Heart left ventricle (tissue), 16 donors: ENCODE measurements around the gene DRG1. TPM values are rescaled to one million over a fixed set of nuclear protein-coding genes. Genes with fewer than 3 reads are reported as not detected.

ENCODE experiments used
- ATAC-seq, 4 donors: fragments of 200-7000 bp; cut with Tn5 transposase; one replicate each; pipeline ENCODE4 v1.9.1; 2020 to 2022; ENCODE audit warnings: moderate library complexity in 4 of 4, mild to moderate bottlenecking in 3 of 4, moderate number of reproducible peaks in 1 of 4
- DNase-seq, 5 donors: peaks; one replicate each; pipeline ENCODE4 v3.0.0-alpha.2; 2020
- H3K27ac ChIP-seq, 12 donors: fragments of 200-600 bp; sonication (generic) in 4 of 12; one replicate each; pipeline versions ENCODE4 v1.5.0 to v1.8.0; 2016 to 2022; ENCODE audit warnings: mild to moderate bottlenecking in 2 of 12
- H3K27me3 ChIP-seq, 9 donors: fragments of 200-600 bp; sonication (generic) in 2 of 9; one replicate each; pipeline versions ENCODE4 v1.5.1 to v1.8.0; 2016 to 2022; ENCODE audit warnings: mild to moderate bottlenecking in 3 of 9
- H3K36me3 ChIP-seq, 9 donors: fragments of 200-600 bp; sonication (generic) in 2 of 9; one replicate each; pipeline versions ENCODE4 v1.5.0 to v1.8.0; 2018 to 2022; ENCODE audit warnings: mild to moderate bottlenecking in 2 of 9
- H3K4me1 ChIP-seq, 12 donors: fragments of 200-600 bp; sonication (generic) in 4 of 12; one replicate each; pipeline versions ENCODE4 v1.5.0 to v1.8.0; 2016 to 2022; ENCODE audit warnings: mild to moderate bottlenecking in 3 of 12
- H3K4me3 ChIP-seq, 12 donors: fragments of 200-600 bp; sonication (generic) in 4 of 12; one replicate each; pipeline versions ENCODE4 v1.5.0 to v1.8.0; 2017 to 2022; ENCODE audit warnings: mild to moderate bottlenecking in 9 of 12, moderate library complexity in 4 of 12
- H3K9me3 ChIP-seq, 12 donors: fragments of 200-600 bp; sonication (generic) in 4 of 12; one replicate each; pipeline versions ENCODE4 v1.5.0 to v1.8.0; 2016 to 2022; ENCODE audit warnings: mild to moderate bottlenecking in 1 of 12
- CTCF ChIP-seq, 12 donors: fragments of 200-600 bp; sonication (generic) in 4 of 12; IDR thresholded peaks; one replicate each; pipeline versions ENCODE4 v1.5.0 to v1.8.0; 2018 to 2022; ENCODE audit warnings: antibody characterized with exemption in 12 of 12, mild to moderate bottlenecking in 5 of 12
- POLR2A ChIP-seq, 2 donors: fragments of 450-650 bp; IDR thresholded peaks; one replicate each; pipeline ENCODE4 v1.6.1; 2017; ENCODE audit warnings: antibody characterized with exemption in 2 of 2, mild to moderate bottlenecking in 2 of 2, moderate library complexity in 2 of 2
- WGBS, 4 donors: extraction: QIAGEN DNeasy Blood & Tissue Kit in 2 of 4; methylation state at CpG; one replicate each; pipeline versions ENCODE4 v1.1.5 to v1.1.7; 2013 to 2018; 5-methylcytosine and 5-hydroxymethylcytosine counted together
- intact Hi-C, 10 donors: fragments of 100-400 bp; cut with DNase I; formaldehyde crosslinking; loops; one replicate each; pipeline versions ENCODE4 v1.11.1 to v1.14.2; 2022
- polyA plus RNA-seq, 2 donors: library from polyadenylated mRNA; stranded (reverse); fragments of 200-250 nt; gene quantifications; one replicate each; pipeline ENCODE4 v1.2.3, GENCODE V29; 2013
- total RNA-seq, 9 donors: library from RNA; depleted of rRNA in 2 of 9; stranded (reverse); fragments of >200 nt in 2 of 9; fragmentation: NEBNext Ultra II Directional in 3 of 9; extraction: Animal tissue kit (Norgen Biotek cat#: 25700) in 3 of 9; gene quantifications; one replicate each; pipeline versions ENCODE4 v1.1.0 to v1.2.4, GENCODE V29; 2016 to 2023
- donor health status: ischemic (EF 13 %, LVEDD 7.1; RV severe dilation, severe dysfunction).
- donor health status: healthy with polysubstance abuse.
- donor health status: DM: no; HTN: yes; CAD: no.
- donor health status: DM: no; HTN: no; CAD: no.
- donor health status: ischemic (EF 25% LVEDD 6.9; RV normal size, moderate dysfunction).
- donor health status: ischemic (EF 25% LVEDD 5.7; RV mildly dilated, moderate dysfunction).
- donor health status: healthy.
- donor health status: DM: yes; HTN: yes; CAD: no.
- donor health status: ischemic (EF 35%, LVEDD 5.7; RV mildly dilated, moderate dysfunction).
- donor health status: nonischemic (EF 11% LVEDD 7.7; RV severe dilation, severe dysfunction).
- donor health status: DM: yes; HTN: yes; CAD: no.
- donor health status: PGD.
- donor health status: ischemic (EF 29% LVEDD 5.4; RV normal size, mild dysfunction).
- donor health status: nonischemic (EF 23%, LVEDD 6.1; RV moderate dilation, normal function).

DRG1 gene
- total and polyA plus RNA-seq, 11 donors: 50.1 to 94.8 (median 55.5) TPM

- no peak overlapping the region for H3K4me3 ChIP-seq
- intact Hi-C loops: no loop called here
- WGBS, 4 donors: 70 to 79% (median 77%) methylated on average over 5 of the region's 5 CpGs
- no peak overlapping the region for H3K27ac ChIP-seq
- no peaks in the 10 kb centered on the region for H3K36me3 ChIP-seq
- no peaks in the 10 kb centered on the region for H3K9me3 ChIP-seq
- peaks cover 0 to 7% (median 0%) of the 10 kb centered on the region in 9 donors for H3K27me3 ChIP-seq
- DNase-seq (no peak), ATAC-seq (no peak)
- TF ChIP-seq CTCF (IDR thresholded peaks at IDR 0.05): no peak
- no peak for TF ChIP-seq POLR2A (IDR thresholded peaks at IDR 0.05)
- no peaks in the 10 kb centered on the region for H3K4me1 ChIP-seq
These were observed 44.9 kb upstream of the DRG1 start for GRCh38 chr22:31354515-31354914.

GRCh38 chr22:31360029-31360428 is 39.4 kb upstream of the DRG1 start:
- 89 to 100% (median 91%) methylated on average over 1 of the region's 1 CpG for WGBS, 4 donors
- no peaks in the 10 kb centered on the region for H3K4me1 ChIP-seq

GRCh38 chr22:31361743-31362142 is 37.7 kb upstream of the DRG1 start:
- no peaks in the 10 kb centered on the region for H3K4me1 ChIP-seq
- TF ChIP-seq POLR2A (IDR thresholded peaks at IDR 0.05): no peak
- TF ChIP-seq CTCF (IDR thresholded peaks at IDR 0.05): no peak
- ATAC-seq: no peak
- H3K36me3 ChIP-seq: no peaks in the 10 kb centered on the region
- H3K9me3 ChIP-seq: no peaks in the 10 kb centered on the region
- intact Hi-C loops: no loop called here
- H3K27ac ChIP-seq: no peak overlapping the region
- H3K27me3 ChIP-seq: no peaks in the 10 kb centered on the region
- 57 to 100% (median 79%) methylated on average over 1 of the region's 1 CpG for WGBS, 4 donors
- DNase-seq: no peak
- no peak overlapping the region for H3K4me3 ChIP-seq

More at GRCh38 chr22:31360029-31360428, 39.4 kb upstream of the DRG1 start:
- Histone ChIP-seq H3K27ac (no peak overlapping the region), H3K36me3 (no peaks in the 10 kb centered on the region), H3K9me3 (no peaks in the 10 kb centered on the region), H3K27me3 (peaks cover 0 to 7% (median 0%) of the 10 kb centered on the region in 9 donors), H3K4me3 (no peak overlapping the region)
- DNase-seq (no peak), ATAC-seq (no peak)
- intact Hi-C loops: no loop called here
- TF ChIP-seq POLR2A (IDR thresholded peaks at IDR 0.05) (no peak), CTCF (IDR thresholded peaks at IDR 0.05) (no peak)

- no peaks in the 10 kb centered on the region for H3K36me3 ChIP-seq
- DNase-seq: no peak
- no peaks in the 10 kb centered on the region for H3K9me3 ChIP-seq
- ATAC-seq: no peak
- intact Hi-C loops: no loop called here
- TF ChIP-seq POLR2A (IDR thresholded peaks at IDR 0.05): no peak
- TF ChIP-seq CTCF (IDR thresholded peaks at IDR 0.05): no peak
- H3K27ac ChIP-seq: no peak overlapping the region
- no peak overlapping the region for H3K4me3 ChIP-seq
- no peaks in the 10 kb centered on the region for H3K4me1 ChIP-seq
- H3K27me3 ChIP-seq: no peaks in the 10 kb centered on the region
- 50 to 66% (median 63%) methylated on average over 3 of the region's 3 CpGs for WGBS, 4 donors
These were observed 35.4 kb upstream of the DRG1 start for GRCh38 chr22:31363885-31364465.
